GM12891 (cell line): ENCODE data around the gene RBM20.
A peak's percentile ranks its signal among the peaks of the same experiment; 100 is the strongest.

Experiments used
- POLR2A ChIP-seq: IDR thresholded peaks from 2 replicates; pipeline ENCODE4 v1.6.1; 2011; ENCODE audit warnings: low read depth, low read length, control low read depth
- POLR2AphosphoS5 ChIP-seq: IDR thresholded peaks from 2 replicates; pipeline ENCODE4 v1.6.1; 2011; ENCODE audit warnings: low read depth, low read length, control low read depth
- POU2F2 ChIP-seq: IDR thresholded peaks from 2 replicates; pipeline ENCODE4 v1.6.1; 2011; ENCODE audit warnings: low read depth, mild to moderate bottlenecking, control low read depth, low read length, moderate library complexity
- TAF1 ChIP-seq: IDR thresholded peaks from 2 replicates; pipeline ENCODE4 v1.6.1; 2011; ENCODE audit warnings: low read depth, low read length, control low read depth

DNA sequence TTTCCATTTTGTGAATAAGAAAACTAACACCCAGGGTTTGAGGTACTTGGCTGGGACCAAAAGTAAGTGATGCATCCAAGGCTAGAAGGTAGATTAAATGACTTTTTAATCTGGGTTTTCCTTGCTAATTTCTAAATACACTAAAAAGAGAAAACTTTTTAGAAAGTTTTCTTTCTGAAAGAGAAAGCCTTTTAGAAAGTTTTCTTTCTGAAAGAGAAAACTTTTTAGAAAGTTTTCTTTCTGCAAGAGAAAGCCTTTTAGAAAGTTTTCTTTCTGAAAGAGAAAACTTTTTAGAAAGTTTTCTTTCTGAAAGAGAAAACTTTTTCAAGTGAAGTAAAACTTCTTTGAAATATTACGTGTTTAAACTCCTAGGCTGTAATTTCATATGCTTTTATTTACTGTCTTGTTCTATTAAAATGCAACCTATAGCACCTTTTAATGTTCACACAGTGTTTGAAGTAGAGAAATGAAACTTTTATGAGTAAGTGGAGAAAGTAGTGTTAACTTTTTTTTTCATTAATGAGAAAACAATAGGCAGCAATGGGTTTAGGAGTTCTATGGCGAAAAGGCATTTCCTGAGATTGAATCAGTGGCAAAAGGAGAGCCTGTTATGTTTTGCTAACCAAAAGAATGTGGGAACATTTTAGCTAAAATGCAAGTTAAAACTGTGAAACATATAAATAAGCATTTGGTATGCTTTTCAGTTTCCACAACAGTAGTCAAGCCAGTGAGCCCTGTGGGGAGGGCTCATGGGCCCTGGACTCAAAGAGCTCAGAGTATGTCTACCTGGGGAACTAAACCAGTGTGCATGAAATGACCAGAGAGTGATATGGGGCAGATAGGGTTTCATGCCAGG is 103.7 kb downstream of the RBM20 start:
- TF ChIP-seq POLR2AphosphoS5 (no peak), POLR2A (no peak), TAF1 (0 out of 2 replicates have a peak, but pooled peaks have one; percentile 10), POU2F2 (no peak)
